ENCODE results near the gene ENDOV.

ENDOV gene

GRCh38 chr17:80445726-80446110, 30.8 kb downstream of the ENDOV start:
- Histone ChIP-seq H3K4me1 (ENCODE audit: control insufficient read depth, insufficient read depth, low read length) (no peaks in the 10 kb centered on the region), H3K4me3 (ENCODE audit: low read length) (no peak overlapping the region), H3K9me3 (ENCODE audit: control insufficient read depth, low read length) (no peaks in the 10 kb centered on the region), H3K9ac (ENCODE audit: low read length) (no peak overlapping the region), H3K36me3 (ENCODE audit: control insufficient read depth, insufficient read depth, low read length, severe bottlenecking) (no peaks in the 10 kb centered on the region), H3K27me3 (replicated peaks; ENCODE audit: control insufficient read depth, insufficient read depth, low read length) (peaks cover 5% of the 10 kb centered on the region)
- DNase-seq (ENCODE audit: low read depth), result no peak

- H3K4me1 ChIP-seq (ENCODE audit: control insufficient read depth, insufficient read depth, low read length), result no peaks in the 10 kb centered on the region
- no peaks in the 10 kb centered on the region for H3K9me3 ChIP-seq (ENCODE audit: control insufficient read depth, low read length)
- peaks cover 5% of the 10 kb centered on the region for H3K27me3 ChIP-seq (replicated peaks; ENCODE audit: control insufficient read depth, insufficient read depth, low read length)
- H3K4me3 ChIP-seq (ENCODE audit: low read length), result no peak overlapping the region
- H3K36me3 ChIP-seq (ENCODE audit: control insufficient read depth, insufficient read depth, low read length, severe bottlenecking), result no peaks in the 10 kb centered on the region
- H3K9ac ChIP-seq (ENCODE audit: low read length), result no peak overlapping the region
- peak; percentile 52 for DNase-seq (ENCODE audit: low read depth)
These were observed 31.9 kb downstream of the ENDOV start for GRCh38 chr17:80446645-80447405.

GRCh38 chr17:80447790-80448189, 32.8 kb downstream of the ENDOV start:
- DNase-seq (ENCODE audit: low read depth), result no peak
- H3K36me3 ChIP-seq (ENCODE audit: control insufficient read depth, insufficient read depth, low read length, severe bottlenecking), result no peaks in the 10 kb centered on the region

GRCh38 chr17:80449194-80449929, 34.4 kb downstream of the ENDOV start:
- H3K27me3 ChIP-seq (replicated peaks; ENCODE audit: control insufficient read depth, insufficient read depth, low read length), result peaks cover under 1% of the 10 kb centered on the region

More at GRCh38 chr17:80447790-80448189, 32.8 kb downstream of the ENDOV start:
- Histone ChIP-seq H3K27me3 (replicated peaks; ENCODE audit: control insufficient read depth, insufficient read depth, low read length) (peaks cover 2% of the 10 kb centered on the region), H3K9ac (ENCODE audit: low read length) (no peak overlapping the region), H3K4me3 (ENCODE audit: low read length) (no peak overlapping the region), H3K9me3 (ENCODE audit: control insufficient read depth, low read length) (no peaks in the 10 kb centered on the region), H3K4me1 (ENCODE audit: control insufficient read depth, insufficient read depth, low read length) (peaks cover 1% of the 10 kb centered on the region)

GRCh38 chr17:80449930-80450576, 35.1 kb downstream of the ENDOV start:
- H3K9ac ChIP-seq (ENCODE audit: low read length), result no peak overlapping the region
- DNase-seq (ENCODE audit: low read depth), result peak; percentile 34
- H3K36me3 ChIP-seq (ENCODE audit: control insufficient read depth, insufficient read depth, low read length, severe bottlenecking), result no peaks in the 10 kb centered on the region
- no peak overlapping the region for H3K4me3 ChIP-seq (ENCODE audit: low read length)
- H3K4me1 ChIP-seq (ENCODE audit: control insufficient read depth, insufficient read depth, low read length), result peaks cover 16% of the 10 kb centered on the region
- no peaks in the 10 kb centered on the region for H3K9me3 ChIP-seq (ENCODE audit: control insufficient read depth, low read length)
- H3K27me3 ChIP-seq (replicated peaks; ENCODE audit: control insufficient read depth, insufficient read depth, low read length), result no peaks in the 10 kb centered on the region

More at GRCh38 chr17:80449194-80449929, 34.4 kb downstream of the ENDOV start:
- Histone ChIP-seq H3K36me3 (ENCODE audit: control insufficient read depth, insufficient read depth, low read length, severe bottlenecking) (no peaks in the 10 kb centered on the region), H3K9ac (ENCODE audit: low read length) (no peak overlapping the region), H3K4me1 (ENCODE audit: control insufficient read depth, insufficient read depth, low read length) (peaks cover 16% of the 10 kb centered on the region), H3K9me3 (ENCODE audit: control insufficient read depth, low read length) (no peaks in the 10 kb centered on the region), H3K4me3 (ENCODE audit: low read length) (no peak overlapping the region)
- DNase-seq (ENCODE audit: low read depth), result no peak

GRCh38 chr17:80451104-80451775, 36.3 kb downstream of the ENDOV start:
- H3K4me1 ChIP-seq (ENCODE audit: control insufficient read depth, insufficient read depth, low read length), result peaks cover 25% of the 10 kb centered on the region

GRCh38 chr17:80452173-80452915, 37.4 kb downstream of the ENDOV start:
- Histone ChIP-seq H3K36me3 (ENCODE audit: control insufficient read depth, insufficient read depth, low read length, severe bottlenecking) (no peaks in the 10 kb centered on the region), H3K9ac (ENCODE audit: low read length) (no peak overlapping the region), H3K4me1 (ENCODE audit: control insufficient read depth, insufficient read depth, low read length) (peaks cover 36% of the 10 kb centered on the region), H3K4me3 (ENCODE audit: low read length) (no peak overlapping the region), H3K9me3 (ENCODE audit: control insufficient read depth, low read length) (no peaks in the 10 kb centered on the region), H3K27me3 (replicated peaks; ENCODE audit: control insufficient read depth, insufficient read depth, low read length) (no peaks in the 10 kb centered on the region)
- DNase-seq (ENCODE audit: low read depth), result no peak

More at GRCh38 chr17:80451104-80451775, 36.3 kb downstream of the ENDOV start:
- no peak for DNase-seq (ENCODE audit: low read depth)
- no peak overlapping the region for H3K4me3 ChIP-seq (ENCODE audit: low read length)
- H3K27me3 ChIP-seq (replicated peaks; ENCODE audit: control insufficient read depth, insufficient read depth, low read length), result no peaks in the 10 kb centered on the region
- H3K9ac ChIP-seq (ENCODE audit: low read length), result no peak overlapping the region
- H3K36me3 ChIP-seq (ENCODE audit: control insufficient read depth, insufficient read depth, low read length, severe bottlenecking), result no peaks in the 10 kb centered on the region
- no peaks in the 10 kb centered on the region for H3K9me3 ChIP-seq (ENCODE audit: control insufficient read depth, low read length)

GRCh38 chr17:80453126-80453997, 38.4 kb downstream of the ENDOV start:
- Histone ChIP-seq H3K9ac (ENCODE audit: low read length) (peak overlapping the region; percentile 95), H3K27me3 (replicated peaks; ENCODE audit: control insufficient read depth, insufficient read depth, low read length) (peaks cover 3% of the 10 kb centered on the region), H3K4me1 (ENCODE audit: control insufficient read depth, insufficient read depth, low read length) (peaks cover 37% of the 10 kb centered on the region), H3K4me3 (ENCODE audit: low read length) (peak overlapping the region; percentile 91), H3K9me3 (ENCODE audit: control insufficient read depth, low read length) (no peaks in the 10 kb centered on the region), H3K36me3 (ENCODE audit: control insufficient read depth, insufficient read depth, low read length, severe bottlenecking) (no peaks in the 10 kb centered on the region)
- DNase-seq (ENCODE audit: low read depth), result no peak

- H3K27me3 ChIP-seq (replicated peaks; ENCODE audit: control insufficient read depth, insufficient read depth, low read length), result peaks cover 10% of the 10 kb centered on the region
- peak overlapping the region; percentile 95 for H3K9ac ChIP-seq (ENCODE audit: low read length)
- peaks cover 37% of the 10 kb centered on the region for H3K4me1 ChIP-seq (ENCODE audit: control insufficient read depth, insufficient read depth, low read length)
- no peaks in the 10 kb centered on the region for H3K9me3 ChIP-seq (ENCODE audit: control insufficient read depth, low read length)
- DNase-seq (ENCODE audit: low read depth), result no peak
- H3K4me3 ChIP-seq (ENCODE audit: low read length), result peak overlapping the region; percentile 91
- no peaks in the 10 kb centered on the region for H3K36me3 ChIP-seq (ENCODE audit: control insufficient read depth, insufficient read depth, low read length, severe bottlenecking)
These were observed 39.1 kb downstream of the ENDOV start for GRCh38 chr17:80453998-80454556.
